NCI-H146 (cell line): Measurements from ENCODE around the gene SHMT1.
"Not testable (repeated sequence)": the region's sequence is repeated elsewhere in the genome, so short reads cannot be mapped to it uniquely, and the experiment has no call there.

Experiments used
- DNase-seq: peaks from one replicate; lab custom pipeline; 2025; lab: John Stamatoyannopoulos, UW

The SHMT1 gene

GRCh38 chr17:18378205-18378505, 14.8 kb upstream of the SHMT1 start:
- no peak for DNase-seq

GRCh38 chr17:18377437-18378204, 14.3 kb upstream of the SHMT1 start, which contains the start of gene EVPLL:
Gene EVPLL (plus strand): TSS chr17:18377778. CDS start chr17:18380938, 3,160 bp downstream.
- DNase-seq, result no peak

- DNase-seq, result no peak
Measured at GRCh38 chr17:18374216-18374615, 10.9 kb upstream of the SHMT1 start.

DNA sequence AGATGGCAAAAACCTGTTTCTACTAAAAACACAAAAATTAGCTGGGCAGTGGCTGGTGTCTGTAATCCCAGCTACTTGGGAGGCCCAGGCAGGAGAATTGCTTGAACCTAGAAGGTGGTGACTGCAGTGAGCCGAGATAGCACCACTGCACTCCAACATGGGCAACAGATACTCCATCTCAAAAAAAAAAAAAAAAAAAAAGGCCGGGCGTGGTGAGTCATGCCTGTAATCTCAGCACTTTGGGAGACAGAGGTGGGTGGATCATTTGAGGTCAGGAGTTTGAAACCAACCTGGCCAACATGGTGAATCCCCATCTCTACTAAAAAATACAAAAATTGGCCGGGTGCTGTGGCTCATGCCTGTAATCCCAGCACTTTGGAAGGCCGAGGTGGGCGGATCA, 9.8 kb upstream of the SHMT1 start:
- DNase-seq, result not testable (repeated sequence)

DNA sequence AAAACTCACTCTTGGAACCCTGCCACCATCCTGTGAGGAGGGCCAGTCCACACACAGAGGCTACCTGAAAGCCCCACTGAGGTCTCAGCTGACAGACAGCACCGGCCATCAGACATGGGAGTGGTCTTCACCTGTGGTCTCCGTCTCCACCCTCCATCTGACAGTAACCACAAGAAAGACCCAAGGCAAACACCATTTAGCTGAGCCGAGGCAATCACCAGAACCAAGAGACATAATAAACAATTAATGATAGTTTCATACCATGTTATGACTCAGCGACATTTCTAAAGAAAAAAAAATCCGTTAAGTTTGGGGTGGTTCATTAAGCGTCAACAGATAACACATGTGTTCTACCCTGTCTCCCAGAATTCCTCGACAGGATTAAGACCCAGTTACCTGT, 8.1 kb upstream of the SHMT1 start:
- no peak for DNase-seq

GRCh38 chr17:18370761-18371160, 7.4 kb upstream of the SHMT1 start:
- no peak for DNase-seq

GRCh38 chr17:18368946-18369345, 5.6 kb upstream of the SHMT1 start:
- DNase-seq, result no peak

GRCh38 chr17:18364166-18364565, 816 bp upstream of the SHMT1 start:
- DNase-seq, result no peak

GRCh38 chr17:18362698-18363100, 651 bp downstream of the SHMT1 start:
- DNase-seq, result peak; percentile 24

DNA sequence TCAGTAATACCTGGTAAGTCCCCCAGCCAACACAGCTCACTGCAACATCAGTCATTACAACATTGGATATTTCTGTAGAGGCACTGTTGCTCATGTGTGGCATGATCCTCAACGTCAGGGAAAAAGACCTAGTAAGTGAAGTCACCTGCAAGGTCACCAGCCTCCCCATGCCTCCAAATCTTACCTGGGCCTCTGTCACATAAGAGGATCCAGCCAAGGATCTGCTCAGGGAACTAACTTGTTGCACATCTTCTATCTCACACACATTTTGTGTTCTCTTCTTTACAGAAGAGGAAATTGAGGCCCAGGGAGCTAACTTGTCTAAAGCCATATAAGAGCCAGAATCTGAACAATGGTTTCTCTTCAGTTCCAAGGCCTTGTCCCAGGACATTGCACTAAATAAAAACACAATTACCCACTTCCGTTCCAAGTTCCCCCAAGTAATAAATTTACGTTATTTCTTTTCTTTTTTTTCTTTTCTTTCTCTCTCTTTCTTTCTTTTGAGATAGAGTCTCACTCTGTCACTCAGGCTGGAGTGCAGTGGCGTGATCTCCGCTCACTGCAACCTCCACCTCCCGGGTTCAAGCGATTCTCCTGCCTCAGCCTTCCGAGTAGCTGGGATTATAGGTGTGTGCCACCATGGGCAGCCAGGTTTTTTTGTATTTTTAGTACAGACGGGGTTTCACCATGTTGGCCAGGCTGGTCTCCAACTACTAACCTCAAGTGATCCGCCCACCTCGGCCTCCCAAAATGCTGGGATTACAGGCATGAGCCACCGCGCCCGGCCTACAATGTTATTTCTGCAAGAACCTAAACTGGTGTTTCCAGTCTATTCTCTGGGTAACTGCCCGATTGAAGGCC, 1.3 kb downstream of the SHMT1 start:
- no peak for DNase-seq

DNA sequence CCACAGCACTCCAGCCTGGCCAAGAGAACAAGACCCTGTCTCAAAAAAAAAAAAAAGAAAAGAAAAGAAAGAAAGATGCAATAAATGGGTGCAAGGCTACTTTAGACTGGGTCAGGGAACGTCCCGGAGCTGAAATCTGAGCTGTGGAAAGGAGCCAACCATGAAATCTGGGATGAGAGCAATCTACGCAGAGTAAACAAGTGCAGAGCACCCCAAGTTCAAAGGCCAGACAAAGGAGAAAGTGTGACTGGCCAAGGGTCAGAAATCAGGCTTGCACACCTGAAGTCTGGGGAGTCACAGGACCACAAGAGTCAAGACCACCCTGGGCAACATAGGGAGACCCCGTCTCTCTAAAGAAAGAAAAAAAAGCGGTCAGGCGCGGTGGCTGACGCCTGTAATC, 2.8 kb downstream of the SHMT1 start:
- DNase-seq, result no peak

DNA sequence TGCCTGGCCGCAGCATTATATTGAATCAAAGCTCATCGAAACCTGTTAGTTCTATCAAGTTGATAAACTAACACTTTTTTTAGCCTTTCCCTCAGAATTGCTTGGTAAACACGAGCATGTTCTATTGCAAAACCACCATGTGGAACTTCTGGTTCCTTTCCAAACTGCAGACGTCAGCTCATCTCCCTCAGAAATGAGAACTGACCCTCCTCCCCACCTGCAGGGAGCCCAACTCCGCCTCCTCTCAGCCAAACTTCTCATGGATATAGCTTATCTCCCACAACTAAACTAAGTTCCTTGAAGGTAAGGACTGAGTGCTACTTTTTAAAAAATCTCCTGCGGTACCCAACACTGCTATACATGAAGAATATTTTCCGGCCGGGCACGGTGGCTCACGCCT, 6.7 kb downstream of the SHMT1 start:
- no peak for DNase-seq

DNA sequence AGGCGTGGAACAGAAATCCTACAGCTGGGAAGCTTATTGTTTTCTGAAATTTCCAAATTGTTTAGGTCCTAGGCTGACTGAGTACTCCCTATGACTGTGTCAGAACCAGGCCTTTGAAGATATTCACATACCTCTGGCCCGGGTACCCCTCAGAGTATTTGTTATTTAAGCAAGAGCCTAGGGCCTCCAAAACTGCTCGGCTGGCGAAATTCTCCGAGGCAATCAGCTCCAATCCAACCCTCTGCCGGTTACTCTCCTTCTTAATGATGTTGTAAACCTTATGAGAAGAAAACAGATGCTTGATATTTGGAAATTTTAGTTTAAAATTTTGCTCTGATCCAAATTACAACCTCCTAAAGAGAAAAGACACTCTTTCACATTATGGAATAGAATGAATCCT, 9.8 kb downstream of the SHMT1 start:
- no peak for DNase-seq

GRCh38 chr17:18344021-18344420, 19.3 kb downstream of the SHMT1 start:
- no peak for DNase-seq

DNA sequence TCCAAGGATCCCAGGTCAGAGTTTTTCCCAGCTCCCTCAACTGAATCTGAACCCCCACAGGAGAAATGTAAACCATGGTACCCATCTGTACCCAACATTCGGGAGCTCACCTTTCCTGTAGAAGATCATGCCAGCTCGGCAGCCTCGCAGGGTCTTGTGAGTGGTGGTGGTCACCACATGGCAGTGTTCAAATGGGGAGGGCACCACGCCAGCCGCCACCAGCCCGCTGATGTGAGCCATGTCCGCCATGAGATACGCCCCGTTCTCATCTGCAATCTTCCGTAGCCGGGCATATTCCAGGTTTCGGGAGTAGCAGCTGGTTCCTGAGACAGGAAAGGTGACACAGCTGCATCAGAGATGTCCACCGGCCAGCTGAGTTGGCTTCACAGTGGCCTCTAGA, 23.4 kb downstream of the SHMT1 start:
- DNase-seq, result no peak

- DNase-seq, result not testable (repeated sequence)
Measured at GRCh38 chr17:18338158-18338557, 25.2 kb downstream of the SHMT1 start.

- no peak for DNase-seq
Measured at GRCh38 chr17:18332909-18333489, 30.4 kb downstream of the SHMT1 start.

DNA sequence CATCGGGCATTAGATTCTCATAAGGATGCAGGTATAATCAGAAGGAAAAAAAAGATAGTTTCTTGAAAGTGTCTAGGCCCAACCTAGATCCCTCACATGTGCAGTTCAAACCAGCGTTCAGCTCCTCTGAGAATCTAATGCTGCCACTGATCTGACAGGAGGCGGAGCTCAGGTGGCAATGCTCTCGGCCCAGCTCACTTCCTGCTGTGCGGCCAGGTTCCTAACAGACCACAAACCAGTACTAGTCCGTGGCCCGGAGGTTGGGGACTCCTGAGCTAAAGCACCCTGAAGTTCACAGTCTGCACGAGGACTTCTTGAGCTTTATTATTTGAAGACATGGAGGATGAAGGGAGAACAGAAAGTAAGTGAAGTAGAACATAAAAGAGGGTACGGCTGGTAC, 31.5 kb downstream of the SHMT1 start:
- no peak for DNase-seq

- no peak for DNase-seq
Measured at GRCh38 chr17:18328643-18329204, 34.6 kb downstream of the SHMT1 start.

DNA sequence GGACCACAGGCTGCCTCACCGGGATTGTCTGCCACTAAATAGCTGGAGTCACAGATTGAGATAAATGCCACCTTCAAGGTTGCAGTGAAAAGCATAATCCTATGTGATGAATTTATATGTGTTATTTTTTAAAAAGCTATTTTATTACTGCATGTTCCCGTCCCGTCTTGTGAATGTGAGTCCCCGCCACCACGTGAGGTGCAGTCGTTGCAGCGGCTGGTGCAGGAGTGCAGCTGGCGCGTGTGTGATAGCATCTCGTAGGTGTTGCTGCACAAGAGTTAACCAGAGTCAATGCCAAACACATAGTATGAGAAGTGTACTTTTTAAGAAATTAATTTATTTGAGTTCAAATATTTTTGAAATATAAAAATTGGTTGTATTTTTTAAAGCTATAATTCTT, 35.8 kb downstream of the SHMT1 start:
- DNase-seq, result no peak

DNA sequence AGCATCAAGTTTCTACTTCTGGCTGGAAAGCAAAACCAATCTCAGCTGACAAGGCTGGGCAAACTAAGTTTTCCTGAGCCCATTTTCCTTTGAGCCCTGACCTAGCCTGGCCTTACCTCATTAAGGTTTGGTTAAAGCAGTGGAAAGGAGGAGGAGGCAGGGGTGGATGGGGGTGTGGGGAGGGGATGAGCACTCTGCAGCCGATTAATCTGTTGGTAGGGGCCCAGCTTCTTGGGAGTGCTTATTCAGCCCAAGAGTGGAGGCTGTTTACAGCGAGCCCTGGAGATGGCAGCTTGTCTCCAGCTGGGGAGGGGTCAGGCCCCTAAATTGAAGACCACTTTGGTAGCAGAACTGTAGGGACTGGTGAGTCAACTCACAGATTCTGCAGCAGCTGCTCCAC, 36.3 kb downstream of the SHMT1 start:
- no peak for DNase-seq

- DNase-seq, result no peak
Measured at GRCh38 chr17:18326572-18326971, 36.8 kb downstream of the SHMT1 start.

GRCh38 chr17:18326039-18326438, 37.3 kb downstream of the SHMT1 start:
- no peak for DNase-seq
